ENCODE results near the gene GCSAML. TPM values are rescaled to one million over a fixed set of nuclear protein-coding genes. Genes with fewer than 3 reads are reported as not detected.

Gene GCSAML
- total and polyA plus RNA-seq, 9 of the 15 experiments (the other 6 are each of a cell fraction or from before 2014, with no cell fraction given) = 0.01 TPM; not detected in 8

- no peak for TF ChIP-seq ZMIZ1 (IDR thresholded peaks at IDR 0.05; ENCODE audit: low read depth in 2 of 2, low read length in 2 of 2)
- no peak for TF ChIP-seq SOX6 (IDR thresholded peaks at IDR 0.05)
- TF ChIP-seq ILF3 (IDR thresholded peaks at IDR 0.05; ENCODE audit: borderline replicate concordance) = no peak
- TF ChIP-seq ZNF589 (CRISPR knock-in tag; IDR thresholded peaks at IDR 0.05; ENCODE audit: low read depth) = no peak
- TF ChIP-seq TCF7L2 (IDR thresholded peaks at IDR 0.05; ENCODE audit: low read depth, low read length) = no peak
- no peak for TF ChIP-seq ZBTB40 (IDR thresholded peaks at IDR 0.05)
- TF ChIP-seq ZBTB40 (CRISPR knock-in tag; IDR thresholded peaks at IDR 0.05) = no peak
- TF ChIP-seq IRF2 (CRISPR knock-in tag; IDR thresholded peaks at IDR 0.05) = no peak
- TF ChIP-seq GMEB1 (CRISPR knock-in tag; IDR thresholded peaks at IDR 0.05) = no peak
- TF ChIP-seq TEAD2 (tag; IDR thresholded peaks at IDR 0.05) = no peak
- no peak for TF ChIP-seq ZNF239 (CRISPR knock-in tag; IDR thresholded peaks at IDR 0.05)
- TF ChIP-seq ZNF561 (CRISPR knock-in tag; conservative IDR thresholded peaks at IDR 0.05) = no peak
- peak; percentile 27 to 66; a peak in 3 of 4 replicates for TF ChIP-seq MAZ (CRISPR knock-in tag; conservative IDR thresholded peaks at IDR 0.05 in 1 of 2, IDR thresholded peaks at IDR 0.05 in 1 of 2)
- no peak for TF ChIP-seq POLR2A (conservative IDR thresholded peaks at IDR 0.05)
- no peak for TF ChIP-seq CBFA2T3 (IDR thresholded peaks at IDR 0.05)
Measured at GRCh38 chr1:247530785-247531184, 18.1 kb upstream of the GCSAML start (continued).
